Stimulated activated CD4-positive, alpha-beta T cell treated with anti-CD3 and anti-CD28 coated beads, Interleukin-2, amount 100 ng/mL, for 24 hours (primary cell): ENCODE data around the gene FFAR3.

Source experiments
- DNase-seq, 2 donors: peaks; one replicate each; pipeline ENCODE4 v3.0.0-alpha.2; 2020

The FFAR3 gene

DNA sequence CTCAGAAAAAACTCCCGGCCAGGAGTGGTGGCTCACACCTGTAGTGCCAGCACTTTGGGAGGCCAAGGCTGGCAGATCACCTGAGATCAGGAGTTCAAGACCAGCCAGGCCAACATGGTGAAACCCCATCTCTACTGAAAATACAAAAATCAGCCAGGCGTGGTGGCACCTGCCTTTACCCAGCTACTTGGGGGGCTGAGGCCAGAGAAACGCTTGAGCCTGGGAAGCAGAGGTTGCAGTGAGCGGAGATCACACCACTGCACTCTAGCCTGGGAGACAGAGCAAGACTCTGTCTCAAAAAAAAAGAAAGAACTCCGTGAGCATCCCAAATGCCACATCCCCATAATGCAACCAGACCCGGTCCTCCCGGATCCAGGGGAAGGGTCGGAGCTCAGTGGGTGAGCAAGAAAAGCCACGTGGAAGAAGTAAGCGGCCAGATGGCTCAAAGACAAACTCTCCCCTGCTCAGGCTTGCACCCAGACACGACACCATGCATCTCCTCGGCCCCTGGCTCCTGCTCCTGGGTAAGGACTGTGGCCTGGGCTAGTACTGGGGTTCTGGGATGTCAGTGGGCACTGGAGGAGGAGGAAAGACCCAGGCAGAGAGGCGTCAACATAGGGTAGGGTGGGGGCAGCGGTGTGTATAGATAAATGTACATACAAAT lies 26.6 kb upstream of the FFAR3 start:
- DNase-seq: no peak

DNA sequence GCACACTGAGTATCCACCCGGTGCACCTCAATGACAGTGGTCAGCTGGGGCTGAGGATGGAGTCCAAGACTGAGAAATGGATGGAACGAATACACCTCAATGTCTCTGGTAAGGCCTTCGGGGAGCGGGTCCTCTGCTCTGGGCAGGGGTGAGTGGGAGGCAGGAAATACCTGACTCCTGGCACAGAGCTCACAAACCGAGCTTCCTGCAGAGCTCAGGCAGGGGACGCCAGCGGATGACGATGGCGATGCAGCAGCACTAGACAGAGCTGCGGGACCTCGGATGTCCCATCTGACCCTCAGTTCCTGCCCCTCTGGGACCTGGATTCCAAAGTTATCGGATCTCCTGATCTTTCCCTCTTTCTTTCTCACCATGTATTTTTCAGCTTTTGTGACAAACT lies 25.4 kb upstream of the FFAR3 start:
- peak in 1 of 2 donors; percentile 46 for DNase-seq

GRCh38 chr19:35334144-35334753 lies 24.0 kb upstream of the FFAR3 start:
- no peak for DNase-seq

GRCh38 chr19:35336166-35336955 lies 21.9 kb upstream of the FFAR3 start:
- no peak for DNase-seq

DNA sequence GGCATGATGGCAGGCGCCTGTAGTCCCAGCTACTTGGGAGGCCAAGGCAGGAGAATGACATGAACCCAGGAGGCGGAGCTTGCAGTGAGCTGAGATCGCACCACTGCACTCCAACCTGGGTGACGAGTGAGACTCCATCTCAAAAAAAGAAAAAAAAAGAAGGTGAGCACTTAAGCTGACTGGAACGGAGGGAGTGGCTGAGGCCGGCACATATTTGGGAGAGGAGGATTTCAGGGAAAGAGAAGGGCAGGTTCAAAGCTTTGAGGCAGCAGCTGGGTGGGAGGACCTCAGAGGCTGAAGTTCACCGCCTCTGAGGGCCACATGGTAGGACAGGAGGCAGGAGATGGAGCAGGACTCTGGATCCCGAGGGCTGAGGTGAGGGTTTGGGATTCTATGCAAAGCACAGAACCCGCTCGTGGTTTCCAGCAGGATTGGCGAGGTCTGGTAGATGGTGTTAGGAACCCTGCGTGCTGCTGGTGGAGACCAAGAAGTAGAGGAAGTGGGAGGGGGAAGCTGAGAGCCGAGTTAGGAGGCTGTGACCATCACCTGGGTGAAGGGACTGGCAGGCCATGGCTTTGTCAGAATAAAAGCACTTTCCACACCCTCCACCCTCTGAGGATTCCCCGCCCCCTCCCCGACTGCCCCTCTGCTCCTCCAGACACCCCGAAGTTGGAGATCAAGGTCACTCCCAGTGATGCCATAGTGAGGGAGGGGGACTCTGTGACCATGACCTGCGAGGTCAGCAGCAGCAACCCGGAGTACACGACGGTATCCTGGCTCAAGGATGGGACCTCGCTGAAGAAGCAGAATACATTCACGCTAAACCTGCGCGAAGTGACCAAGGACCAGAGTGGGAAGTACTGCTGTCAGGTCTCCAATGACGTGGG lies 20.9 kb upstream of the FFAR3 start:
- DNase-seq: no peak

DNA sequence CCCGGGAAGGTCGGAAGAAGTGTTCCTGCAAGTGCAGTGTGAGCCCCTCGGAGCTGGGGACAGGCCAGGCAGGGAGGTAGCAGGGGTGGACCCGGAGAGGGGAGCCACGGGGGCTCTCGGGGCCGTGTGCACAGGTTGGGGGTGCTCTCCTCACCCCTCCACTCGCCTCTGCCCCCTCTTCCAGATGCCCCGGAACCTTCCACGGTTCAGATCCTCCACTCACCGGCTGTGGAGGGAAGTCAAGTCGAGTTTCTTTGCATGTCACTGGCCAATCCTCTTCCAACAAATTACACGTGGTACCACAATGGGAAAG lies 20.3 kb upstream of the FFAR3 start:
- DNase-seq: no peak

- no peak for DNase-seq
These were observed 17.8 kb upstream of the FFAR3 start for GRCh38 chr19:35340431-35340830.

GRCh38 chr19:35341006-35341405 lies 17.3 kb upstream of the FFAR3 start:
- no peak for DNase-seq

- DNase-seq: no peak
These were observed 16.6 kb upstream of the FFAR3 start for GRCh38 chr19:35341565-35342225.

DNA sequence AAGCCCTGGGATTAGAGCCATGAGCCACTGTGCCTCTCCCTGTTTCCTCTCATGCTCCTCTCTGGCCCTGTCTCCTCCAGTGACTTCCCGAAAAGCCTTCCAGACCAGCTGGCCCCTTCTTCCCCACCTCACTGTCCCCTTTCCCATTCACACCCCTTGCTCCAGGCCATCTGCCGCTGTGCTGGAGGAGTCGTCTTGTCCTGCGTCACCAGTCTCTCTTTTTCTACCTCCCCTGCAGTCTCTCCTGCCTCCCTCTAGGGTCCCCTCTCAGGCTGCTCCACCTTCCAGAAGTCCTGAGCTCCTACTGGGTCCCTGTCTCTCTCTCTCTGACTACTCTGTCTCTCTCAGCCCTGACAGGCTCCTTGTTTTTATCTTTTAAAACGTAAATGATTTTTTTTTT lies 15.8 kb upstream of the FFAR3 start:
- DNase-seq: no peak

DNA sequence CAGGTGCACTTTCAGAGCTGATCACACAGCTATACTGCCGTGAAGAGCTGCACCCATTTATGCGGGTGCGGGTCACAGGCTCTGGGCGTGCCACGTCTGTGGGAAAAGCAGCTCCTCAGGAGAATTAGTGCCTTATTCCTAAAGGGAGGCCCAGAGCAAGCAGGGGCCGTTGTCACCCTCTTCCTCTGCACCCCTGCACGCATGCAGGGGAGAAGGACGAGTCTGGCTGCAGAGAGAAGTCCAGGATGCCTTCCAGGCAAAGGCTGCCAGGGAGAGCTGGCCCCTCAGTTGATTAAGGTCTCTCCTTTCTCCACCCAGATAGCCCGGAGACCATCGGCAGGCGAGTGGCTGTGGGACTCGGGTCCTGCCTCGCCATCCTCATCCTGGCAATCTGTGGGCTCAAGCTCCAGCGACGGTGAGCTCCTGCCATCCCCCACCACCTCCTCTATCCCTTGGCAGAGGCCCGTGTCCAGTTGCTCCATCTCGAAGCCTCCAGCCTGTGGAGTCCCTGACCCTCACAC lies 13.7 kb upstream of the FFAR3 start:
- no peak for DNase-seq

- DNase-seq: peak in 1 of 2 donors; percentile 20
These were observed 12.6 kb upstream of the FFAR3 start for GRCh38 chr19:35345671-35346111.

DNA sequence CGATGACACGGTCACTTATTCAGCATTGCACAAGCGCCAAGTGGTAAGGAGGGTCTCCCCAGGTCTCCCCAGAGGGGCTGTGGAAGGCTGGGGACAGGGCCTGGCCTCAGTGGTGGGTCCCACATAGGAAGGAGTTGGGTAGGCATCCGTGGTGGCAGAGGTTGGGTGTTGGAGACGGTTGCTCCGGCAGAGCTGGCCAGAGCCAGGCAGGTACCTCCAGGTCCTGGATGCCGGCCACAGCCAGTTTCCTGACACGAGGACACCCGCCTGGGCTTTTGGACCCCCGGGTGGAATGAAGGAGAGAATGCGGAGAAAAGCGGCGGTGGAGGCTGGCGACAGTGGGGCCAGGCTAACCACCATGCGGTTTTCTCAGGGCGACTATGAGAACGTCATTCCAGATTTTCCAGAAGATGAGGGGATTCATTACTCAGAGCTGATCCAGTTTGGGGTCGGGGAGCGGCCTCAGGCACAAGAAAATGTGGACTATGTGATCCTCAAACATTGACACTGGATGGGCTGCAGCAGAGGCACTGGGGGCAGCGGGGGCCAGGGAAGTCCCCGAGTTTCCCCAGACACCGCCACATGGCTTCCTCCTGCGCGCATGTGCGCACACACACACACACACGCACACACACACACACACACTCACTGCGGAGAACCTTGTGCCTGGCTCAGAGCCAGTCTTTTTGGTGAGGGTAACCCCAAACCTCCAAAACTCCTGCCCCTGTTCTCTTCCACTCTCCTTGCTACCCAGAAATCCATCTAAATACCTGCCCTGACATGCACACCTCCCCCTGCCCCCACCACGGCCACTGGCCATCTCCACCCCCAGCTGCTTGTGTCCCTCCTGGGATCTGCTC lies 11.8 kb upstream of the FFAR3 start:
- peak; percentile 64 to 76 for DNase-seq

DNA sequence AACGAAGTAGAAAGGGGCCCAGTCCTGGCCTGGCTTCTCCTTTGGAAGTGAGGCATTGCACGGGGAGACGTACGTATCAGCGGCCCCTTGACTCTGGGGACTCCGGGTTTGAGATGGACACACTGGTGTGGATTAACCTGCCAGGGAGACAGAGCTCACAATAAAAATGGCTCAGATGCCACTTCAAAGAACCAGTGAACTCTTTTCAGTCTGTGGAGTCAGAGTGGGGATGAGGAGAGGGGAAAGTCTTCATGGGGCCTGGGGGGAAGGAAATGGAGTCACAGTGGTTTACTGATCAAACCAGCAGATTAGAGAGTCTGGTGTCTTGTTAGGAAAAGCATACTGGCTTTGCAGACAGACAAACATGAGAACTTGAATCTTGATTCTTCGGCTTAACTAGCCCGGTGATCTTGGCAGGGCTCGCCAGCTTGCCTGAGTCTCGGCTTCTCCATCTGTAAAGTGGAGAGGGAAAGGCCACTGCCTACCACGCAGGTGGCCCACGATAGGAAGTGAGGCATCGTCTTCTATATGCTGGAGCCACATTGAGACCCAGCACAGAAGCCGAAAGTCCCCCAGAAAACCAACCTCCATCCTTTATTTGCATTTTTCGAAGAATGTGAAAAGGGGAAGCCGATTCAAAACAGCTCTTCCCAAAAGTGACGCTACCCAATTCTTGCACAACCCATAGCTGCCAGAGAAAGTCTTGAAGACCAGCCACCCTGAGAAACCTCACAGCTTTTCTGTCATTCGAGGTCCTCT lies 10.9 kb upstream of the FFAR3 start, which contains the start of gene FFAR1:
Gene FFAR1 (plus strand): TSS at position 732 of the 759 bp plus-strand sequence. CDS start 3,650 bp downstream, outside the sequence.
- DNase-seq: peak; percentile 50 to 58

- DNase-seq: no peak
These were observed 10.3 kb upstream of the FFAR3 start for GRCh38 chr19:35347930-35348298.

DNA sequence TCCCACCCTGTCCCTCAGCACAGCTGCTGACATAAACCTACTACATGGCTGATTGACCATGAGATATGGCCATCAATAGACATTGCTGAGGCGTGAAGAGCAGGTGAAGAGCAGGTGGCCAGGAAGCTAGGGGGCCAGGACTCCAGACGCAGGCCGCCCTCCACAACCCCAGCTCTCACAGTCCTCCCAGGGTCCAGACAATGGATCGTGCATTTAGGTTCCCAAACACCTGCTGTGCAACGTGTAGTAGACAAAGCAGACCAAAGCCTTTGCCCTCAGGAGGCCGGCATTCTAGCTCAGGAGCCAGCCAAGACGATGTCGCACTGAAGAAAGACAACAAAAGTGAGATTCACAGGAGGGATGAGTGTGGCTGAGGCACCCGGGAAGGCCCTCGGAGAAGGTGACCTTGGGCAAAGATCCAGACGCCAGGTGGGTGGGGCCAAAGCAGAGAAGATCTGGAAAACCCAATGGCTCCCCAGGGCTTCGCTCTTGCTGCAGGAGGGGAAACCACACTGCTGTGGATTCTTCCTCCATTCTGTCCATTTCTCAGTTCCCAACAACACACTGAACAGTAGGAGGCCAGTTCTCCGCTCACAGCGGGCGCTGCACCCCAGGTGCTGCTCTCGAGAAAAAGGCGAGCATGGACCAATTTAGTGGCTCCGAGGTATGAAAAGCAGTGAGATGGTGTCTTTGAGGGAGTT lies 9.2 kb upstream of the FFAR3 start:
- DNase-seq: no peak

GRCh38 chr19:35349614-35350521 lies 8.4 kb upstream of the FFAR3 start:
- DNase-seq: no peak

GRCh38 chr19:35350591-35350990 lies 7.7 kb upstream of the FFAR3 start:
- DNase-seq: no peak
